HFF-Myc (cell line): ENCODE results near the gene GPR22.

Source experiments
- DNase-seq: peaks from one replicate; pipeline ENCODE4 v3.0.0-alpha.2; 2011; ENCODE audit warnings: low read depth; ENCODE audit errors: extremely low read depth
- H3K4me3 ChIP-seq: replicated peaks from 2 replicates; pipeline ENCODE4 v1.5.1; 2011; ENCODE audit warnings: low read depth, mild to moderate bottlenecking, control low read depth, low read length
- TF ChIP-seq, protein P1 (sequence below): IDR thresholded peaks from 2 replicates; pipeline ENCODE4 v1.5.1; 2012; ENCODE audit warnings: mild to moderate bottlenecking, low read depth, low read length, control low read depth; ENCODE audit errors: missing control alignments

GPR22 gene, protein sequence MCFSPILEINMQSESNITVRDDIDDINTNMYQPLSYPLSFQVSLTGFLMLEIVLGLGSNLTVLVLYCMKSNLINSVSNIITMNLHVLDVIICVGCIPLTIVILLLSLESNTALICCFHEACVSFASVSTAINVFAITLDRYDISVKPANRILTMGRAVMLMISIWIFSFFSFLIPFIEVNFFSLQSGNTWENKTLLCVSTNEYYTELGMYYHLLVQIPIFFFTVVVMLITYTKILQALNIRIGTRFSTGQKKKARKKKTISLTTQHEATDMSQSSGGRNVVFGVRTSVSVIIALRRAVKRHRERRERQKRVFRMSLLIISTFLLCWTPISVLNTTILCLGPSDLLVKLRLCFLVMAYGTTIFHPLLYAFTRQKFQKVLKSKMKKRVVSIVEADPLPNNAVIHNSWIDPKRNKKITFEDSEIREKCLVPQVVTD

DNA sequence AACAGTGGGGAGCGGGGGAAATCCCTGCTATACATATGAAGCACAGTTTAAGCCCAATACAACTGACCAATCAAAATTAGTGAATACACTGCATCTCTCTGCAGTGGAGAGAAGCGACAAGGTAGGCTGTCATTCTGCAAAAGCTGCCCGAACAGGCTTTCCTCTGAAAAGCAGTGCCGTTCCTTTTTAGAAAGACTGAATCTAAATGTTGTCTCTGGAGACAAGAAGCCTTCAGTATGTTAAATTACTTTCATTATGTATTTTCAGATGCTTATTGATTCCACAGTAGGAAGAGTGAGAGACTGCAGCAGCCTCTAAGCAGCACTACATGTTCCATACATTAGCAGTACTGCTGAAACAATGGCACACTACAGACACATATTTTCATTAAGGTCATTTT is at the start of gene GPR22:
GPR22 (plus strand) TSS at position 129 of the 400 bp plus-strand sequence. CDS start 4,004 bp downstream, outside the sequence.
- H3K4me3 ChIP-seq: no peak within 1 kb of the TSS
- DNase-seq: no peak
- TF ChIP-seq, protein P1, sequence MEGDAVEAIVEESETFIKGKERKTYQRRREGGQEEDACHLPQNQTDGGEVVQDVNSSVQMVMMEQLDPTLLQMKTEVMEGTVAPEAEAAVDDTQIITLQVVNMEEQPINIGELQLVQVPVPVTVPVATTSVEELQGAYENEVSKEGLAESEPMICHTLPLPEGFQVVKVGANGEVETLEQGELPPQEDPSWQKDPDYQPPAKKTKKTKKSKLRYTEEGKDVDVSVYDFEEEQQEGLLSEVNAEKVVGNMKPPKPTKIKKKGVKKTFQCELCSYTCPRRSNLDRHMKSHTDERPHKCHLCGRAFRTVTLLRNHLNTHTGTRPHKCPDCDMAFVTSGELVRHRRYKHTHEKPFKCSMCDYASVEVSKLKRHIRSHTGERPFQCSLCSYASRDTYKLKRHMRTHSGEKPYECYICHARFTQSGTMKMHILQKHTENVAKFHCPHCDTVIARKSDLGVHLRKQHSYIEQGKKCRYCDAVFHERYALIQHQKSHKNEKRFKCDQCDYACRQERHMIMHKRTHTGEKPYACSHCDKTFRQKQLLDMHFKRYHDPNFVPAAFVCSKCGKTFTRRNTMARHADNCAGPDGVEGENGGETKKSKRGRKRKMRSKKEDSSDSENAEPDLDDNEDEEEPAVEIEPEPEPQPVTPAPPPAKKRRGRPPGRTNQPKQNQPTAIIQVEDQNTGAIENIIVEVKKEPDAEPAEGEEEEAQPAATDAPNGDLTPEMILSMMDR: no peak

DNA sequence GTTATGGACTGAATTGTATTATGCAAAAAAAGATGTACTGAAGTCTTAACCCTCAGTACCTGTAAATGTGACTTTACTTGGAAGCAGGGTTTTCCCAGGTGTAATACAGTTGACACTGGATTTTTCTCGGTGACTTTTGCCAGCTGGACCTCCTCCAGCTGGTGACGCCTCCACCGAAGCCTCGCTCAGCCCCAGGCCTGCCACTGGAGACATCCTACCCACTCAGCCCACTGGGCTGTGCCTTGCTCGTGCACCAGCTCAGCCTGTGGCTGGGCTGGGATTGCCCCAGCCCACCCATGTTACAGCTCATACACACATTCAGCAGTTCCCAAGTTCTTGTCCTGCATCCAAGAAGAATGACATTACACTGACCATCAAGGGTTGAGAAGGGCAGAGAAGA is 42.4 kb upstream of the GPR22 start:
- DNase-seq: no peak
- TF ChIP-seq, protein P1: no peak
- H3K4me3 ChIP-seq: no peak overlapping the region

DNA sequence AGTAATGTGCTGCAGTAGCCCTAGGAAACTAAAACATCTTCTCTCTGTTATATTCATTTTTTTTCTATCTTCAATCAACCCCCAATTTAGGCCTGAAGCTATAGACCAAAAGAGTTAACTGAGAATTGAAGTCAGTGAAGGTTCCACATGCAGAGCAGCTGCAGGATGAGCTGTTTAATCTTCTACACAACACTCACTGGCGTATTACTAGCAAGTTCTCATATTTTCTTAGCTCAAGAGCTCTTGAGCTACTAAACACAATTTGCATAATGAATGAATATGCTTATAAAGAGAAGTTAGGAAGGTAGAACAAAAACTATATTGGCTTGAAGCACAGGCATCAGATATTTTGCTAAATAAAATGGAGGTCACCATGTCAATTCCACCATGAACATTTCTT is 41.2 kb upstream of the GPR22 start:
- no peak for DNase-seq
- no peak overlapping the region for H3K4me3 ChIP-seq
- TF ChIP-seq, protein P1: no peak

DNA sequence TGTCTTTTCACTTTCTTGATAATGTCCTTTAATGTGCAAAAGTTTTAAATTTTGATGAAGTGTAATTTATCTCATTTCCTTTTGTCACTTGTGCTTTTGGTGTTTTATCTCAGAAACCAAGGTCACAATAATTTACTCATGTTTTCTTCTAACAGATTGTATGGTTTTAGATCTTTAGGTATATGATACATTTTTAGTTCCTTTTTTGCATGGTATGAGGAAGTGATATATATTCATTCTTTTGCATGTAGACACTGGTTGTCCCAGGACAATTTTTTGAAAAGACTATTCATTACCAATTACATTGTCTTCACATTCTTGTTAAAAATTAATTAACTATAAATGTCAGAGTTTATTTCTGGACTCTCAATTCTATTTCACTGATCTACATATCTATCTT is 39.8 kb upstream of the GPR22 start:
- TF ChIP-seq, protein P1: no peak
- H3K4me3 ChIP-seq: no peak overlapping the region
- DNase-seq: no peak

DNA sequence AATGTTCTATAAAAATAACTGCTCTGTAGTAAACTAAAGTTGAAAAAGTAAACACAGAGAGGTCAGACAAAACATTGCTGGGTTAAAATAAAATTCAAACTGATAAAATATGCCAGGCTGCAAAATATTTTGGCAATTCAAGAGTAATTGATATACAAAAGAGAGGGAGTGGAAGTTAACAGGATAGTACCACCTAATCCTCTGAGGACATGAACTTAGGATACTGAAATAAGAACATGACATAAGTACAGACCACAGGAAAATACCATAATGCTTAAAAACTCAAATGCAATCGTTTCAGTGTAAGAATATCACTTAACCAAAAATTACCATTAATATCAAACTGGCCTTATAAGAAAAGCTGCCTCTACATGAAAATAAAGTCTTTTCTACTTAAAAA is 37.6 kb upstream of the GPR22 start:
- no peak for DNase-seq
- no peak overlapping the region for H3K4me3 ChIP-seq
- TF ChIP-seq, protein P1: no peak

DNA sequence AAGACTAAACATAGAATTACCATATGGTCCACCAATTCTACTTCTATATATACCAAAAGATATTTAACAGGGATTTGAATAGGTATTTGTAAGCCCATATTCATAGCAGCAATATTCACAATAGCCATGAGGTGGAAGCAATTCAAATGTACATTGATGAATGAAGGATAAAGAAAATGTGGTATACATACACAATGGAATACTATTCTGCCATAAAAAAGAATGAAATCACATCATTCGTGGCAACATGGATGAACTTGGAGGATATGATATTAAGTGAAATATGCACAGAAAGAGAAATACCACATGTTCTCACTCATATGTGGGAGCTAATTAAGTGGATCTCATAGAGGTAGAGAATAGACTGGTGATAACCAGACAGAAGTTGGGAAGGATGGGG is 34.1 kb upstream of the GPR22 start:
- H3K4me3 ChIP-seq: no peak overlapping the region
- TF ChIP-seq, protein P1: no peak
- DNase-seq: no peak

DNA sequence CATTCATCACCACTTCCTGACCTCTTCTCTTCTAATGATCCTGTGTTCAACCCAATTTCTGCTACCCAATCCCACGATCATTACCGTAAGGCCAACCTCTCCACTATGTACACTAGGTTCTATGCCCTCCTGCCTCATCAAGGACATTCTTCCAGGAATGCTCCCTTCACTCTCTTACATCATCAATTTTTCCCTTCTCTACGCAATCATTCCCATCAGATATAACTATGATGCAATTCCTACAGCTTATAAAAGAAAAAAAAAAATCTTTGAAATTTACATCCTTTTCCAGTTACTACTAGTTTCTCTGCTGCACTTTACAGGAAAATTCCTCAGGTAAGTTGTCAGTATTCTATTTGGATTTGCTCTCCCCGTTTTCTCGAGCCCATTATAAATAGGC is 30.8 kb upstream of the GPR22 start:
- TF ChIP-seq, protein P1: no peak
- no peak for DNase-seq
- H3K4me3 ChIP-seq: no peak overlapping the region
